HEK293 (cell line): ENCODE results near the gene BUB1.

Source experiments
- CTCF ChIA-PET: fragments of 350-600 bp; formaldehyde crosslinking; extraction: SDS; loops from one replicate; lab custom pipeline; 2021; ENCODE audit warnings: antibody characterized with exemption; lab: Yijun Ruan, JAX
- POLR2A ChIA-PET: fragments of 300-600 bp; formaldehyde crosslinking; extraction: SDS; loops from one replicate; lab custom pipeline; 2020; ENCODE audit warnings: antibody characterized with exemption, inconsistent platforms; lab: Yijun Ruan, JAX
- H3K27ac ChIP-seq: fragments of 200-500 bp; sonication (Bioruptor generic); 2 replicates; pipeline ENCODE4 v1.5.1; 2014; ENCODE audit warnings: low read depth, low read length, control low read depth, inconsistent platforms; ENCODE audit errors: extremely low read depth
- H3K36me3 ChIP-seq, 2 experiments: fragments of 200-500 bp in 1 of 2; sonication (Bioruptor generic) in 1 of 2; 1 replicate in 1 of 2; 2 replicates in 1 of 2; pipeline ENCODE4 v1.5.1; 2014 to 2017; ENCODE audit warnings: inconsistent platforms in 2 of 2, low read length in 2 of 2; ENCODE audit not compliant: control insufficient read depth in 2 of 2, insufficient read depth in 1 of 2
- H3K4me1 ChIP-seq: fragments of 200-500 bp; sonication (Bioruptor generic); 2 replicates; pipeline ENCODE4 v1.5.1; 2014; ENCODE audit warnings: mild to moderate bottlenecking, low read length, inconsistent platforms; ENCODE audit not compliant: control insufficient read depth, insufficient read depth
- H3K4me3 ChIP-seq: 2 replicates; pipeline ENCODE4 v1.5.1; 2011; ENCODE audit warnings: low read depth, mild to moderate bottlenecking, control low read depth, low read length, moderate library complexity
- H3K9me3 ChIP-seq: fragments of 200-500 bp; sonication (Bioruptor generic); 2 replicates; pipeline ENCODE4 v1.5.1; 2014; ENCODE audit warnings: low read depth, low read length, inconsistent platforms; ENCODE audit not compliant: control insufficient read depth, insufficient read depth
- GLIS1 ChIP-seq: fragments of 450-650 bp; formaldehyde crosslinking; IDR thresholded peaks from 2 replicates; pipeline ENCODE4 v1.5.1; 2016; ENCODE audit warnings: missing biosample characterization, missing genetic modification characterization
- KLF8 ChIP-seq: fragments of 450-650 bp; formaldehyde crosslinking; IDR thresholded peaks from 2 replicates; pipeline ENCODE4 v1.5.1; 2016; ENCODE audit warnings: missing biosample characterization, missing genetic modification characterization
- PRDM1 ChIP-seq: fragments of 450-650 bp; formaldehyde crosslinking; IDR thresholded peaks from 2 replicates; pipeline ENCODE4; 2016; ENCODE audit warnings: missing biosample characterization, missing genetic modification characterization
- ZBTB20 ChIP-seq: fragments of 450-650 bp; formaldehyde crosslinking; IDR thresholded peaks from 2 replicates; pipeline ENCODE4 v1.5.1; 2016; ENCODE audit warnings: missing biosample characterization, missing genetic modification characterization
- ZFP37 ChIP-seq: fragments of 450-650 bp; formaldehyde crosslinking; IDR thresholded peaks from 2 replicates; pipeline ENCODE4 v1.5.1; 2016; ENCODE audit warnings: missing biosample characterization, missing genetic modification characterization
- ZNF114 ChIP-seq: fragments of 450-650 bp; formaldehyde crosslinking; IDR thresholded peaks from 2 replicates; pipeline ENCODE4 v1.5.0; 2017; ENCODE audit warnings: missing biosample characterization, missing genetic modification characterization
- ZNF350 ChIP-seq: fragments of 450-650 bp; formaldehyde crosslinking; IDR thresholded peaks from 2 replicates; pipeline ENCODE4 v1.5.0; 2017; ENCODE audit warnings: missing biosample characterization, mild to moderate bottlenecking, missing genetic modification characterization
- ZNF37A ChIP-seq: fragments of 450-650 bp; IDR thresholded peaks from 2 replicates; pipeline ENCODE4 v1.5.1; 2018; ENCODE audit warnings: missing biosample characterization, missing genetic modification characterization
- ZNF433 ChIP-seq: fragments of 450-650 bp; formaldehyde crosslinking; IDR thresholded peaks from 2 replicates; pipeline ENCODE4 v1.5.1; 2016; ENCODE audit warnings: missing biosample characterization, missing genetic modification characterization, low read depth
- ZNF558 ChIP-seq: fragments of 450-650 bp; formaldehyde crosslinking; IDR thresholded peaks from 2 replicates; pipeline ENCODE4 v1.5.1; 2016; ENCODE audit warnings: missing biosample characterization, missing genetic modification characterization
- ZNF561 ChIP-seq: fragments of 450-650 bp; IDR thresholded peaks from 2 replicates; pipeline ENCODE4 v1.5.1; 2018; ENCODE audit warnings: missing biosample characterization, missing genetic modification characterization, borderline replicate concordance
- ZNF621 ChIP-seq: fragments of 450-650 bp; formaldehyde crosslinking; IDR thresholded peaks from 2 replicates; pipeline ENCODE4 v1.5.1; 2017; ENCODE audit warnings: missing biosample characterization, missing genetic modification characterization
- ZNF768 ChIP-seq: fragments of 450-650 bp; formaldehyde crosslinking; IDR thresholded peaks from 2 replicates; pipeline ENCODE4 v1.5.1; 2018; ENCODE audit warnings: missing biosample characterization, mild to moderate bottlenecking, missing genetic modification characterization
- TF ChIP-seq, protein P1 (sequence below): fragments of 450-650 bp; formaldehyde crosslinking; conservative IDR thresholded peaks from 2 replicates; pipeline ENCODE4 v1.5.1; 2016; ENCODE audit warnings: low read depth, missing biosample characterization, missing genetic modification characterization
- TF ChIP-seq, protein P2 (sequence below): fragments of 450-650 bp; formaldehyde crosslinking; IDR thresholded peaks from 2 replicates; pipeline ENCODE4 v1.5.1; 2016; ENCODE audit warnings: missing biosample characterization, missing genetic modification characterization, borderline replicate concordance
- TF ChIP-seq, protein P3 (sequence below): fragments of 450-650 bp; formaldehyde crosslinking; IDR thresholded peaks from 2 replicates; pipeline ENCODE4 v1.5.1; 2016; ENCODE audit warnings: missing biosample characterization, missing genetic modification characterization
- TF ChIP-seq, protein P4 (sequence below): fragments of 450-650 bp; formaldehyde crosslinking; IDR thresholded peaks from 2 replicates; pipeline ENCODE4 v1.5.1; 2017; ENCODE audit warnings: missing biosample characterization, missing genetic modification characterization

Gene BUB1

DNA sequence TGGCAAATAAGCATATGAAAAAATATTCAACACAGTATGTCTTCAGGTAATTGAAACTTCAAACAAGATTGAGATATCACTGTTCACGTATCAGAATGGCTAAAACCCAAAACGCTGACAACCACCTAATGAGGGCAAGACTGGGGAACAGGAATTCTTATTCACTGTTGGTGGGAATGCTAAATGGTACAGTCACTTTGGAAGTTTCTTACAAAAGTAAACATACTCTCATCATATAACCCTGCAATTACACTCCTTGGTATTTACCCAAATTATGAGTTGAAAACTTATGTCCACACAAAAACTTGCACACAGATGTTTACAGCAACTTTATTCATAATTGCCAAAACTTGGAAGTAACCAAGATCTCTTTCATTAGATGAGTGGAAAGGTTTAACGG, 30.1 kb downstream of the BUB1 start:
- CTCF ChIA-PET, result no interaction called here
- no peak overlapping the region for H3K27ac ChIP-seq
- POLR2A ChIA-PET, result no interaction called here
- H3K4me3 ChIP-seq, result no peak overlapping the region
- TF ChIP-seq, protein P1, sequence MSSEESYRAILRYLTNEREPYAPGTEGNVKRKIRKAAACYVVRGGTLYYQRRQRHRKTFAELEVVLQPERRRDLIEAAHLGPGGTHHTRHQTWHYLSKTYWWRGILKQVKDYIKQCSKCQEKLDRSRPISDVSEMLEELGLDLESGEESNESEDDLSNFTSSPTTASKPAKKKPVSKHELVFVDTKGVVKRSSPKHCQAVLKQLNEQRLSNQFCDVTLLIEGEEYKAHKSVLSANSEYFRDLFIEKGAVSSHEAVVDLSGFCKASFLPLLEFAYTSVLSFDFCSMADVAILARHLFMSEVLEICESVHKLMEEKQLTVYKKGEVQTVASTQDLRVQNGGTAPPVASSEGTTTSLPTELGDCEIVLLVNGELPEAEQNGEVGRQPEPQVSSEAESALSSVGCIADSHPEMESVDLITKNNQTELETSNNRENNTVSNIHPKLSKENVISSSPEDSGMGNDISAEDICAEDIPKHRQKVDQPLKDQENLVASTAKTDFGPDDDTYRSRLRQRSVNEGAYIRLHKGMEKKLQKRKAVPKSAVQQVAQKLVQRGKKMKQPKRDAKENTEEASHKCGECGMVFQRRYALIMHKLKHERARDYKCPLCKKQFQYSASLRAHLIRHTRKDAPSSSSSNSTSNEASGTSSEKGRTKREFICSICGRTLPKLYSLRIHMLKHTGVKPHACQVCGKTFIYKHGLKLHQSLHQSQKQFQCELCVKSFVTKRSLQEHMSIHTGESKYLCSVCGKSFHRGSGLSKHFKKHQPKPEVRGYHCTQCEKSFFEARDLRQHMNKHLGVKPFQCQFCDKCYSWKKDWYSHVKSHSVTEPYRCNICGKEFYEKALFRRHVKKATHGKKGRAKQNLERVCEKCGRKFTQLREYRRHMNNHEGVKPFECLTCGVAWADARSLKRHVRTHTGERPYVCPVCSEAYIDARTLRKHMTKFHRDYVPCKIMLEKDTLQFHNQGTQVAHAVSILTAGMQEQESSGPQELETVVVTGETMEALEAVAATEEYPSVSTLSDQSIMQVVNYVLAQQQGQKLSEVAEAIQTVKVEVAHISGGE (tag by site-specific recombination), result no peak
- TF ChIP-seq ZFP37 (no peak), ZNF768 (tag by site-specific recombination) (no peak), PRDM1 (no peak), ZNF350 (tag by site-specific recombination) (no peak), ZNF37A (tag by site-specific recombination) (no peak)
- TF ChIP-seq, protein P2, sequence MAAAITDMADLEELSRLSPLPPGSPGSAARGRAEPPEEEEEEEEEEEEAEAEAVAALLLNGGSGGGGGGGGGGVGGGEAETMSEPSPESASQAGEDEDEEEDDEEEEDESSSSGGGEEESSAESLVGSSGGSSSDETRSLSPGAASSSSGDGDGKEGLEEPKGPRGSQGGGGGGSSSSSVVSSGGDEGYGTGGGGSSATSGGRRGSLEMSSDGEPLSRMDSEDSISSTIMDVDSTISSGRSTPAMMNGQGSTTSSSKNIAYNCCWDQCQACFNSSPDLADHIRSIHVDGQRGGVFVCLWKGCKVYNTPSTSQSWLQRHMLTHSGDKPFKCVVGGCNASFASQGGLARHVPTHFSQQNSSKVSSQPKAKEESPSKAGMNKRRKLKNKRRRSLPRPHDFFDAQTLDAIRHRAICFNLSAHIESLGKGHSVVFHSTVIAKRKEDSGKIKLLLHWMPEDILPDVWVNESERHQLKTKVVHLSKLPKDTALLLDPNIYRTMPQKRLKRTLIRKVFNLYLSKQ (tag by site-specific recombination), result no peak
- TF ChIP-seq, protein P3, sequence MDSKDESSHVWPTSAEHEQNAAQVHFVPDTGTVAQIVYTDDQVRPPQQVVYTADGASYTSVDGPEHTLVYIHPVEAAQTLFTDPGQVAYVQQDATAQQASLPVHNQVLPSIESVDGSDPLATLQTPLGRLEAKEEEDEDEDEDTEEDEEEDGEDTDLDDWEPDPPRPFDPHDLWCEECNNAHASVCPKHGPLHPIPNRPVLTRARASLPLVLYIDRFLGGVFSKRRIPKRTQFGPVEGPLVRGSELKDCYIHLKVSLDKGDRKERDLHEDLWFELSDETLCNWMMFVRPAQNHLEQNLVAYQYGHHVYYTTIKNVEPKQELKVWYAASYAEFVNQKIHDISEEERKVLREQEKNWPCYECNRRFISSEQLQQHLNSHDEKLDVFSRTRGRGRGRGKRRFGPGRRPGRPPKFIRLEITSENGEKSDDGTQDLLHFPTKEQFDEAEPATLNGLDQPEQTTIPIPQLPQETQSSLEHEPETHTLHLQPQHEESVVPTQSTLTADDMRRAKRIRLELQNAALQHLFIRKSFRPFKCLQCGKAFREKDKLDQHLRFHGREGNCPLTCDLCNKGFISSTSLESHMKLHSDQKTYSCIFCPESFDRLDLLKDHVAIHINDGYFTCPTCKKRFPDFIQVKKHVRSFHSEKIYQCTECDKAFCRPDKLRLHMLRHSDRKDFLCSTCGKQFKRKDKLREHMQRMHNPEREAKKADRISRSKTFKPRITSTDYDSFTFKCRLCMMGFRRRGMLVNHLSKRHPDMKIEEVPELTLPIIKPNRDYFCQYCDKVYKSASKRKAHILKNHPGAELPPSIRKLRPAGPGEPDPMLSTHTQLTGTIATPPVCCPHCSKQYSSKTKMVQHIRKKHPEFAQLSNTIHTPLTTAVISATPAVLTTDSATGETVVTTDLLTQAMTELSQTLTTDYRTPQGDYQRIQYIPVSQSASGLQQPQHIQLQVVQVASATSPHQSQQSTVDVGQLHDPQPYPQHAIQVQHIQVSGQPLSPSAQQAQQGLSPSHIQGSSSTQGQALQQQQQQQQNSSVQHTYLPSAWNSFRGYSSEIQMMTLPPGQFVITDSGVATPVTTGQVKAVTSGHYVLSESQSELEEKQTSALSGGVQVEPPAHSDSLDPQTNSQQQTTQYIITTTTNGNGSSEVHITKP (tag by site-specific recombination), result no peak
- no peaks in the 10 kb centered on the region for H3K9me3 ChIP-seq
- no peaks in the 10 kb centered on the region for H3K4me1 ChIP-seq
- peaks cover 56 to 81% of the 10 kb centered on the region in 2 experiments for H3K36me3 ChIP-seq

DNA sequence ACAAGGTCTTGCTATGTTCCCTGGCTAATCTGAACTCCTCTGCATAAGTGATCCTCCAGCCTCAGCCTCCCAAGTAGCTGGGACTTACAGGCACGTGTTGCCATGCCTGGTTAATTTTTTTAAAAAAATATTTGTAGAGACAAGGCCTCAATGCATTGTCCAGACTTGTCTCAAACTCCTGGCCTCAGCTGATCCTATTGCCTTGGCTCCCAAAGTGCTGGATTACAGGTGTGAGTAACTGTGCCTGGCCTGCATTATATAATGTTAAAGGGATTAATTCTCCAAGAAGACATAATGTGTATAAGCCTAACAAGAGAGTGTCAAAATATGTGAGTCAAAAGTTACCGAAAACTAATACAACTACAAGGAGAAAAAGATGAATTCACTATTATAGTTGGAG, 32.2 kb downstream of the BUB1 start:
- Histone ChIP-seq H3K36me3 (peaks cover 61 to 82% of the 10 kb centered on the region in 2 experiments), H3K4me3 (no peak overlapping the region), H3K9me3 (no peaks in the 10 kb centered on the region), H3K4me1 (no peaks in the 10 kb centered on the region), H3K27ac (no peak overlapping the region)
- CTCF ChIA-PET, result no interaction called here
- TF ChIP-seq ZNF433 (tag by site-specific recombination), result no peak
- TF ChIP-seq, protein P2 (tag by site-specific recombination), result no peak
- TF ChIP-seq GLIS1 (tag by site-specific recombination), result no peak
- TF ChIP-seq ZNF114 (tag by site-specific recombination), result no peak
- POLR2A ChIA-PET, result no interaction called here

DNA sequence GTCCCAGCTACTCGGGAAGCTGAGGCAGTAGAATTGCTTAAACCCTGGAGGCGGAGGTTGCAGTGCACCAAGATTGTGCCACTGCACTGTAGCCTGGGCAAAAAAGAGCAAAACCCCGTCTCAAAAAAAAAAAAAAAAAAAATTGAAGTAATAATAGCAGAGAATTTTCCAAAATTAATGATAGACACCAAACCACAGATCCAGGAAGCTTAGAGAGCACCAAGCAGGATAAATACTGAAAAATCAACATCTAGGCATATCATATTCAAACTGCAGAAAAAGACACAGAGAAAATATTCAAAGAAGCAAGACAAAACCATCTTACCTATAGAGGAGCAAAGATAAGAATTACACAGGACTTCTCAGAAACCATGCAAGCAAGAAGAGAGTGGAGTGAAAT, 33.5 kb downstream of the BUB1 start:
- H3K4me3 ChIP-seq, result no peak overlapping the region
- H3K27ac ChIP-seq, result no peak overlapping the region
- no peaks in the 10 kb centered on the region for H3K9me3 ChIP-seq
- TF ChIP-seq ZBTB20 (no peak), ZNF558 (peak; percentile 98), ZNF621 (tag by site-specific recombination) (no peak), ZNF561 (tag by site-specific recombination) (no peak), KLF8 (no peak)
- TF ChIP-seq, protein P4, sequence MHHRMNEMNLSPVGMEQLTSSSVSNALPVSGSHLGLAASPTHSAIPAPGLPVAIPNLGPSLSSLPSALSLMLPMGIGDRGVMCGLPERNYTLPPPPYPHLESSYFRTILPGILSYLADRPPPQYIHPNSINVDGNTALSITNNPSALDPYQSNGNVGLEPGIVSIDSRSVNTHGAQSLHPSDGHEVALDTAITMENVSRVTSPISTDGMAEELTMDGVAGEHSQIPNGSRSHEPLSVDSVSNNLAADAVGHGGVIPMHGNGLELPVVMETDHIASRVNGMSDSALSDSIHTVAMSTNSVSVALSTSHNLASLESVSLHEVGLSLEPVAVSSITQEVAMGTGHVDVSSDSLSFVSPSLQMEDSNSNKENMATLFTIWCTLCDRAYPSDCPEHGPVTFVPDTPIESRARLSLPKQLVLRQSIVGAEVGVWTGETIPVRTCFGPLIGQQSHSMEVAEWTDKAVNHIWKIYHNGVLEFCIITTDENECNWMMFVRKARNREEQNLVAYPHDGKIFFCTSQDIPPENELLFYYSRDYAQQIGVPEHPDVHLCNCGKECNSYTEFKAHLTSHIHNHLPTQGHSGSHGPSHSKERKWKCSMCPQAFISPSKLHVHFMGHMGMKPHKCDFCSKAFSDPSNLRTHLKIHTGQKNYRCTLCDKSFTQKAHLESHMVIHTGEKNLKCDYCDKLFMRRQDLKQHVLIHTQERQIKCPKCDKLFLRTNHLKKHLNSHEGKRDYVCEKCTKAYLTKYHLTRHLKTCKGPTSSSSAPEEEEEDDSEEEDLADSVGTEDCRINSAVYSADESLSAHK, result no peak
- TF ChIP-seq, all 188 proteins: peak for 1
- H3K36me3 ChIP-seq, result peaks cover 58 to 83% of the 10 kb centered on the region in 2 experiments
- CTCF ChIA-PET, result no interaction called here
- no peaks in the 10 kb centered on the region for H3K4me1 ChIP-seq
- POLR2A ChIA-PET, result no interaction called here
